ENCODE data around the gene OR1E2.

The OR1E2 gene

GRCh38 chr17:3475812-3476610, 42.4 kb upstream of the OR1E2 start, which contains the start of gene ASPA:
Gene ASPA (plus strand): TSS chr17:3475997. CDS start chr17:3476160, 163 bp downstream.
- Histone ChIP-seq H3K9me3 (ENCODE audit: control insufficient read depth, insufficient read depth, low read length) (no peaks in the 10 kb centered on the region), H3K27ac (ENCODE audit: low read depth, low read length) (no peak within 1 kb of the TSS), H3K4me3 (ENCODE audit: low read length) (no peak within 1 kb of the TSS), H3K4me2 (ENCODE audit: low read length) (no peak within 1 kb of the TSS), H3K9me2 (replicated peaks; ENCODE audit: control insufficient read depth, low read length) (no peaks in the 10 kb centered on the region), H3F3A (ENCODE audit: control insufficient read depth, insufficient read depth) (no peaks in the 10 kb centered on the region), H3K79me2 (ENCODE audit: control insufficient read depth, low read length) (no peaks in the 10 kb centered on the region), H3K4me1 (ENCODE audit: control insufficient read depth, low read length) (no peaks in the 10 kb centered on the region), H3K36me3 (ENCODE audit: control insufficient read depth, low read length) (no peaks in the 10 kb centered on the region), H4K20me1 (ENCODE audit: control insufficient read depth, insufficient read depth, low read depth, low read length) (no peaks in the 10 kb centered on the region), H3K27me3 (ENCODE audit: control insufficient read depth, low read length) (peaks cover 10% of the 10 kb centered on the region)
- no peak for TF ChIP-seq EZH2phosphoT487 (IDR thresholded peaks at IDR 0.05; ENCODE audit: borderline replicate concordance, low read length)
- TF ChIP-seq CTCF (IDR thresholded peaks at IDR 0.05; ENCODE audit: low read depth, low read length, poor library complexity, severe bottlenecking) = no peak

- no peaks in the 10 kb centered on the region for H3K9me3 ChIP-seq (ENCODE audit: control insufficient read depth, insufficient read depth, low read length)
- H3K4me3 ChIP-seq (ENCODE audit: low read length) = no peak overlapping the region
These were observed 41.6 kb upstream of the OR1E2 start for GRCh38 chr17:3475251-3475685.

GRCh38 chr17:3474212-3474611, 40.6 kb upstream of the OR1E2 start:
- TF ChIP-seq EZH2phosphoT487 (IDR thresholded peaks at IDR 0.05; ENCODE audit: borderline replicate concordance, low read length) (no peak), CTCF (IDR thresholded peaks at IDR 0.05; ENCODE audit: low read depth, low read length, poor library complexity, severe bottlenecking) (no peak)
- Histone ChIP-seq H3K79me2 (ENCODE audit: control insufficient read depth, low read length) (no peaks in the 10 kb centered on the region), H3K27ac (ENCODE audit: low read depth, low read length) (no peak overlapping the region), H3F3A (ENCODE audit: control insufficient read depth, insufficient read depth) (no peaks in the 10 kb centered on the region), H3K9me3 (ENCODE audit: control insufficient read depth, insufficient read depth, low read length) (no peaks in the 10 kb centered on the region), H3K36me3 (ENCODE audit: control insufficient read depth, low read length) (no peaks in the 10 kb centered on the region), H3K4me3 (ENCODE audit: low read length) (no peak overlapping the region), H3K27me3 (ENCODE audit: control insufficient read depth, low read length) (0 out of 2 replicates have a peak, but pooled peaks cover 8% of the 10 kb centered on the region), H3K4me1 (ENCODE audit: control insufficient read depth, low read length) (no peaks in the 10 kb centered on the region), H3K4me2 (ENCODE audit: low read length) (no peak overlapping the region), H4K20me1 (ENCODE audit: control insufficient read depth, insufficient read depth, low read depth, low read length) (no peaks in the 10 kb centered on the region), H3K9me2 (replicated peaks; ENCODE audit: control insufficient read depth, low read length) (no peaks in the 10 kb centered on the region)

More at GRCh38 chr17:3475251-3475685, 41.6 kb upstream of the OR1E2 start:
- Histone ChIP-seq H3K79me2 (ENCODE audit: control insufficient read depth, low read length) (no peaks in the 10 kb centered on the region), H3K27me3 (ENCODE audit: control insufficient read depth, low read length) (peaks cover 10% of the 10 kb centered on the region), H4K20me1 (ENCODE audit: control insufficient read depth, insufficient read depth, low read depth, low read length) (no peaks in the 10 kb centered on the region), H3F3A (ENCODE audit: control insufficient read depth, insufficient read depth) (no peaks in the 10 kb centered on the region), H3K36me3 (ENCODE audit: control insufficient read depth, low read length) (no peaks in the 10 kb centered on the region), H3K4me1 (ENCODE audit: control insufficient read depth, low read length) (no peaks in the 10 kb centered on the region), H3K27ac (ENCODE audit: low read depth, low read length) (no peak overlapping the region), H3K4me2 (ENCODE audit: low read length) (no peak overlapping the region), H3K9me2 (replicated peaks; ENCODE audit: control insufficient read depth, low read length) (no peaks in the 10 kb centered on the region)
- no peak for TF ChIP-seq CTCF (IDR thresholded peaks at IDR 0.05; ENCODE audit: low read depth, low read length, poor library complexity, severe bottlenecking)
- no peak for TF ChIP-seq EZH2phosphoT487 (IDR thresholded peaks at IDR 0.05; ENCODE audit: borderline replicate concordance, low read length)
